ENCODE data around the gene TRIM29.

TRIM29 gene

GRCh38 chr11:120061761-120062560 is 76.0 kb downstream of the TRIM29 start:
- no peak for DNase-seq (ENCODE audit: low read depth)
